HG02798 (cell line): ENCODE data around the gene ZNF32.

Experiments used
- ATAC-seq: cut with Tn5 transposase; IDR thresholded peaks from one replicate; pipeline ENCODE4 v1.9.1; 2021; ENCODE audit warnings: mild to moderate bottlenecking; ENCODE audit not compliant: unreplicated experiment, poor library complexity

Gene ZNF32

DNA sequence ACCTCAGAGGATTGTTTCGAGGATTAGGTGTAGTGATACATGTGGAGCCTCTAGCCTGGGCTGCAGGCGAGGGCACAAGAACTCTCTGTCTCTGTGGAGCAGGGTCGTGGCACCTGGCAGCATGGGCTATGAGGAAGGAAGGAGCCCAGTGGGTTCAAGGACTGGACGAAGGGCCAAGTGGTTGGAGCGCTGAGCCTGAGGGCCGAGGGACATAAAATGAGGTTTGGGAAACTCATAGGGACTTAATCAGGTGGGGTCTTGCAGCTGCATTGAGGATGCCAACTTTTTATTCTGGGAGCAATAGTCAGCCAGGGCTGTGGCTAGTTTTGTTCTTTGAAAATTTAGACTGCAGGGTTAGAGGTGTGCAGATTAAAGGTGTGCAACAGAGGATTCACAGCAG, 33.0 kb upstream of the ZNF32 start:
- ATAC-seq = no peak

DNA sequence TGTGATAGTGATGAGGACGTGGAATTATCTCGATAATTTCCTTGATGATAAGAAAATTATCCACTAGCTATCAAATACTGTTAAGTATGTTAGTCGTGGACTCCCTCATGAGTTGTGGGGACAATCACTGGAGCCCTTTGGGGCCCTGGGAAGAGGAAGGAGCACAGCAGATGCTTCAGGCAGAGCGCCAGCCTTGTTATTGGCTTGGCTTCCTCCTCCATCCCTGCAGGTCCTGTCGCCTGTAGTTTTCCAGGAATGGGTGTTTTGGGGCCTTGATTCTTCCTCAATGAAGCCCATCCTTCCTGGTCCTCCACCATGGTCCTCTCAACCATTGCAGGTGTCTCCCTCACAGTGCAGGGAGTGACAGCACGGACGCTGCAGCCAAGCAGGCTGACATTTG, 32.5 kb upstream of the ZNF32 start:
- ATAC-seq = no peak

DNA sequence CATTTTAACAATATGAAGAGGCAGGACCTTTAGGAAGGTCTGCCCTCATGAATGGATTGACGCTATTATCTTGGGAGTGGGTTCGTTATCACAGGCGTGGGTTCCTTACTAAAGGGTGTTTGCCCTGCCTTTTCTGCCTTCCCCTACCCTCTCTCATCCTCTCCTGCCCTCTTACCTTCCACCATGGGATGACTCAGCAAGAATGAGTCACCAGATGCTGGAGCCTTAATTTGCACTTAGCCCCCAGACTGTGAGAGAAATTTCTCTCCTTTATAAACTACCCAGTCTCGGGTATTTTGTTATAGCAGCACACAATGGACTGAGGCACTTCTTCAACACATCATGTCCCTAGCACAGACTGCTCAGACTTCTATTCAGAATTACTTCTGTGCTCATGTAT, 31.4 kb upstream of the ZNF32 start:
- no peak for ATAC-seq

DNA sequence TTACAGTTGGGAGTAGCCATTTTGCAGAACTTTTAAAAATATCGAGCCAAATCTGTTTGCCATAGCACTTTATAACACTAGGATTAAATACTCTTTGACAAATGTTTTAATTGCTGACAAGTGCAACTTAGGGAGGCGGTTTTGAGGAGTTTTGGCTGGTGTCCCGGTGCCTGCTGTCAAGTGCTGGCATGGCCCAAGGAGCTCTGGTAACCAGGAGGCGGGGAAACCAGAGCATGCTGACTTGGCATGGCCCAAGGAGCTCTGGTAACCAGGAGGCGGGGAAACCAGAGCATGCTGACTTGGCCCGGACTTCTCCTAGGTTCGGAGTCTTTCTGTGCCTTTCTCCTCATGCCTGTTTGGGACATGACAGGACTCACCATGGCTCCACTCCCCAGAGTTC, 30.8 kb upstream of the ZNF32 start:
- no peak for ATAC-seq

- no peak for ATAC-seq
Measured at GRCh38 chr10:43678654-43679053, 30.0 kb upstream of the ZNF32 start.

DNA sequence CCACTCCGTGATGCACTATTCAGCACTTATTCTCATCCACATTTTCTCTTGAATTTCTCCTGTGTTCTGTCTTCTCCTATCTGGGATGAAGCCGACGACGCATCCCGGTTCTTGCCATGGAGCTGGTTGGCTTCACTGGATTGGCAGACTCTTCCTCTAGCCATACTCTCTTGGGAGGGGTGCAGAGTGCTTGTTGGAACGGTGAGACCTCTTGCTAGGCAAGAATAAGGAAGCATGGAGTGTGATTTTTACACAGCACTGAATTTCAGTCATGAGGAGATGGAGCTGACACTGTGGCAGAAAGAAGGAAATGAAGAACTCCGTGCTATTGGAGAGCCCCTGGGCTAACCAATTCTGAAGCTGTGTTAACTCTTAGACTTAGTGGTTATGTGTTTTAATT, 28.2 kb upstream of the ZNF32 start:
- ATAC-seq = no peak

GRCh38 chr10:43676331-43676730, 27.6 kb upstream of the ZNF32 start:
- no peak for ATAC-seq

DNA sequence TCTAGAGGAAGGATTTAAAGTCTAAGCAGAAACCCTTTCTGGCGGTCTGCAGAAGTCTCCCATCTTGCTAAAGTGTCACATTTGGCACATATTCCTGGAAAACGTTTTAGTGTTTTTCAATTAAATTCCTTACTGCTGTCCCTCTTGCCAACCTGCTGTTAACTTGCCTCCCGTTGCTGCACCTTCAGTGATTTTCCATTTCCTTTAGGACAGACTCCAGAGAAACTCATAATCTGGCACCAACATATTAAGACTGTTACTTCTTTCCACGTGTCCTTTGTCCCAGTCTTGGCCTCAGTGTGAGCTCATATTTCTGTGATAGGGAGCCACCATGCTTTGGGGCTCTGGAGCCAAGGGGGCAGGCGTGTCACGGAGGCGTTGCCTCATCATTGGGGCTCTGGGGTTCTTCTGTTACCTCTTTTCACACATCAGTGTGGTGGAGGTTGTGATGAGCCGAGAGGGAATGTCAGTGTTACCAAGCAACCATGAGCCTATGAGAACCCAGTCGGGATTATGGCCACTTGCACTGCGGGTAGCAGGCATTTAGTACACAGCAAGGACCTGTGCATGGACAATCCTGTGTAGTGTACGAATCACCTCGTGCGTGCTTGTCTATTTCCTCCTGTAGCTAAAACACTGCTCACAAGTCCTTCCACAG, 26.0 kb upstream of the ZNF32 start:
- no peak for ATAC-seq

- ATAC-seq = no peak
Measured at GRCh38 chr10:43673471-43673870, 24.8 kb upstream of the ZNF32 start.

- peak; percentile 75 for ATAC-seq
Measured at GRCh38 chr10:43671659-43672531, 23.2 kb upstream of the ZNF32 start.

DNA sequence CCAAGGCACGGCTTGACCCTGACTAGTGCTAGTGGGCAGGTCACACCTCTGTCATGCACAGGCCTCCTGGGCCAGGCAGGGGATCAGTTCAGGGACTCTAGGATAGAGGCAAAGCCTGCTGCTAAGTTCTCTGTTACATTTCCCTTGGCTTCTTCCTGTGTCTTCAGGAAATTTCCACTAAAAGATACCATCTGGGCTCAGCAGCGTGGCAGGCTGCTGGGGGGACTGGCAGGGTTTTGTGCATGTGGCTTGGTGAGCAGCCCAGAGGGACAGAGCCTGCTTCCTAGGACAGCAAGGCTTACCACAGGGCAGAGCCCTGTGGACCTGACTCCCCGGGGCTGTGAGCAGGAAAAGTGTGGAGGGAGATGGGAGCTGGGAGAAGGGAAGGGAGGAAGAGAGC, 20.7 kb upstream of the ZNF32 start:
- no peak for ATAC-seq

DNA sequence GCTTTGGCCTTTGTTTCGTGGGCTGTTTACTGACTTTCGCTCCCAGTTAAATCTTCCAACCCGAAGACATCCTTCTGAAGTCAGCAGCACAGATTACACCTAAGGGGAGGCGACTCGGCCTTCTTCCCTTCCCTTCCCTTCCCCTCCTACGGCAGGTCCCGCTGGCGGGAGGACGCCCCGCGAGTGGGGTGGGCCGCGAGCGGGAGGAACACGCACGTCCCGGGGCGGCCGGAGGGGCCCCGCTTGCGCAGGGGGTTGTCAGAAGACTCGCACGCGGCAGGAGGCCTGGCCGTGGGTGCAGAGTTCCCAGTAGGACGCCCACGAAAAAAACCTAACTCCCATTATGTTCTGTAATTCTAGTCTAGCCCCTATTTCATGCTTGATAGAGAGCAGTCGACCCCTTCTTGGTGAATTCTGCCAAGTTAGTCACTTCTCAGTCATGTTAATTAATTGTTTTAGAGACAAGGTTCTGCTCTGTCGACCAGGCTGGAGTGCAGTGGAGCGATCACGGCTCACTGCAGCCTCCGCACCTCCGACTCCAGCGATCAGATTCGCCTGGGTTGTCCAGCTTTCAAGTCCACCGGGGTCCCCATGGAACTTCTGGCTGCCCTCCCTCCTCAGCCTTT, 19.2 kb upstream of the ZNF32 start:
- no peak for ATAC-seq

GRCh38 chr10:43667317-43667731, 18.6 kb upstream of the ZNF32 start:
- no peak for ATAC-seq

GRCh38 chr10:43666552-43666951, 17.9 kb upstream of the ZNF32 start:
- ATAC-seq = no peak

GRCh38 chr10:43665054-43665453, 16.4 kb upstream of the ZNF32 start:
- no peak for ATAC-seq

- ATAC-seq = no peak
Measured at GRCh38 chr10:43658227-43658626, 9.5 kb upstream of the ZNF32 start.

DNA sequence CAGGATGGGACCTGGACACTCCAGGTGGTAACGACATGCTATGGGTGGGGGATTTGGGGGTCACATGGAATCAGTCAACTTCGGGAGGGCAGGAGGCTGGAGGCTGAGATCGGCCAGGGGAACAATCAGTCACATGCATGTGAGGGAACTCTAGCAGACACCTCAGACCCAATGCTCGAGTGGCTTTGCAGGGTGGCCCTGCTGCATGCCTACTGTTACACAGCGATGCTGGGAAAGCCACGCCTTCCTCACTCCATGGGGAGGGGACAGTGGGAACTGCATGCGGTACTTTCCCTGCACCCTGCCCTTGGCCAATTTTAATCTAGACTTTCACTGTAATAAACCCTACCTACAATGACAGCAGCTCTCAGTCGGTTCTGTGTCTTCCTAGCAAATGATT, 6.6 kb upstream of the ZNF32 start:
- no peak for ATAC-seq

DNA sequence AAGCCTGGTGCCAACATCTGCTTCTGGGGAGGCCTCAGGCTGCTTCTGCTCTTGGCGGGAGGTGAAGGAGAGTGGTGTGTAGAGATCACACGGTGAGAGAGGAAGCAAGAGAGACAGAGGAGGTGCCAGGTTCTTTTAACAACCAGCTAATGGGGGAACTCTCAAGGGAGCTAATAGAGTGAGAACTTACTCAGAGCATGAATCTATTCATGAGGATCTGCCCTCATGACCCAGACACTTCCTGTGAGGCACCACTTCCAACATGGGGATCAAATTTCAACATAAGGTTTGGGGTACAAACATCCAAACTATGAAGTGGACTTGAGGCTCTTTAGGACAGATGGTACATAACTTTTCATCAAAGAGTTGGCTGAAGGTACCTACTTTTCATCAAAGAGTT, 5.1 kb upstream of the ZNF32 start:
- no peak for ATAC-seq

DNA sequence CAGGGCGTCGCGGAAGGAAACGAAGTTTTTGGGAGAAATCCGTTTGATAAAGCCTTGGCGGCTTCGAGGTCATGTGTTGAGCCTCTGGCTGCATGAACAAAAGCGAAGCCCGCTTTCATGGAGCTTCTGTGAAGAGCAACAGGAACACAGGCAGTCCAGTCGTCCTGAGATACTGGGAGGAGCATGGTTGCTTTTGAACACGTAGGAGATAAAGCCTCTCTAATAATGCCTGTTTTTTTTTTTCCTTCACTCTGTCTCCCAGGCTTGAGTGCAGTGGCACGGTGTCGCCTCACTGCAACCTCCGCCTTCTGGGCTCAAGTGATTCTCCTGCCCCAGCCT, 473 bp upstream of the ZNF32 start:
- ATAC-seq = peak; percentile 2

- ATAC-seq = no peak
Measured at GRCh38 chr10:43648095-43648397, 635 bp downstream of the ZNF32 start.

DNA sequence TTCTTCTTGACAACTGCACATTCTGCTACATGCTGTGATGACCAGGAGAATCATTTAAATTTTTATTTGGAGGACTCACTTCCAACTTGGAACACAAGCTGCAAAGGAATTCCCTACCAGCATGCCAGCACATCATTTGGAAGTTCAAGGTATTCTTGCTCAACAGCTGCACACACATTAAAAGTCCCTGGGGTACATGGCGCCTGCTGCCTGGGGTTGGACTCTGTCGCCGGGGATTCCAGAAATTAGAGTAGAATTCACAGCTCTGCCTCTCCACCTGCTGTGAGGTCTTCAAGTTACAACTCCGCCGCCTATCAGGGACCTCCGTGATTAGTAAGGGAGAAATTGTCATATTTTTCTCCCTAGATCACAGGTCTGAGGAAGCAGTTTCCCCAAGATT, 1.1 kb downstream of the ZNF32 start:
- no peak for ATAC-seq

- no peak for ATAC-seq
Measured at GRCh38 chr10:43645866-43646265, 2.8 kb downstream of the ZNF32 start.
